Measurements from ENCODE around the gene SPATA13.

The SPATA13 gene

GRCh38 chr13:24162604-24163003 lies 2.1 kb downstream of the SPATA13 start:
- H3K27ac ChIP-seq (ENCODE audit: low read depth, low read length): no peak overlapping the region
- H3K4me1 ChIP-seq (ENCODE audit: control insufficient read depth in 5 of 5, insufficient read depth in 5 of 5, low read length in 5 of 5): peaks cover 4 to 27% (median 23%) of the 10 kb centered on the region in 5 donors
- no peaks in the 10 kb centered on the region for H3K9me3 ChIP-seq (ENCODE audit: control insufficient read depth in 5 of 5, low read length in 5 of 5)
- H3K9ac ChIP-seq (ENCODE audit: low read length in 5 of 5): no peak overlapping the region
- H3K27me3 ChIP-seq (ENCODE audit: control insufficient read depth in 5 of 5, insufficient read depth in 4 of 5, low read length in 5 of 5): peaks cover 0 to 10% (median 4%) of the 10 kb centered on the region in 5 donors
- peaks cover 0 to 5% (median 0%) of the 10 kb centered on the region in 5 donors for H3K36me3 ChIP-seq (ENCODE audit: control insufficient read depth in 5 of 5, insufficient read depth in 5 of 5, low read length in 5 of 5)
- H3K4me3 ChIP-seq (ENCODE audit: low read depth in 1 of 5, low read length in 5 of 5): no peak overlapping the region

GRCh38 chr13:24165746-24166145 lies 5.2 kb downstream of the SPATA13 start:
- Histone ChIP-seq H3K36me3 (ENCODE audit: control insufficient read depth in 5 of 5, insufficient read depth in 5 of 5, low read length in 5 of 5) (peaks cover 0 to 5% (median 0%) of the 10 kb centered on the region in 5 donors), H3K4me3 (ENCODE audit: low read depth in 1 of 5, low read length in 5 of 5) (no peak overlapping the region), H3K9ac (ENCODE audit: low read length in 5 of 5) (no peak overlapping the region), H3K4me1 (ENCODE audit: control insufficient read depth in 5 of 5, insufficient read depth in 5 of 5, low read length in 5 of 5) (peaks cover 2 to 21% (median 16%) of the 10 kb centered on the region in 5 donors), H3K27ac (ENCODE audit: low read depth, low read length) (no peak overlapping the region), H3K27me3 (ENCODE audit: control insufficient read depth in 5 of 5, insufficient read depth in 4 of 5, low read length in 5 of 5) (peaks cover 0 to 10% (median 4%) of the 10 kb centered on the region in 5 donors), H3K9me3 (ENCODE audit: control insufficient read depth in 5 of 5, low read length in 5 of 5) (no peaks in the 10 kb centered on the region)

GRCh38 chr13:24166561-24166960 lies 6.0 kb downstream of the SPATA13 start:
- Histone ChIP-seq H3K9me3 (ENCODE audit: control insufficient read depth in 5 of 5, low read length in 5 of 5) (no peaks in the 10 kb centered on the region), H3K27ac (ENCODE audit: low read depth, low read length) (no peak overlapping the region), H3K4me1 (ENCODE audit: control insufficient read depth in 5 of 5, insufficient read depth in 5 of 5, low read length in 5 of 5) (peaks cover 2 to 13% (median 8%) of the 10 kb centered on the region in 5 donors), H3K36me3 (ENCODE audit: control insufficient read depth in 5 of 5, insufficient read depth in 5 of 5, low read length in 5 of 5) (peaks cover 0 to 5% (median 0%) of the 10 kb centered on the region in 5 donors), H3K27me3 (ENCODE audit: control insufficient read depth in 5 of 5, insufficient read depth in 4 of 5, low read length in 5 of 5) (peaks cover 0 to 8% (median 2%) of the 10 kb centered on the region in 5 donors), H3K9ac (ENCODE audit: low read length in 5 of 5) (no peak overlapping the region), H3K4me3 (ENCODE audit: low read depth in 1 of 5, low read length in 5 of 5) (no peak overlapping the region)

GRCh38 chr13:24167666-24168391 lies 7.3 kb downstream of the SPATA13 start:
- Histone ChIP-seq H3K4me1 (ENCODE audit: control insufficient read depth in 5 of 5, insufficient read depth in 5 of 5, low read length in 5 of 5) (peaks cover 0 to 6% (median 2%) of the 10 kb centered on the region in 5 donors), H3K27ac (ENCODE audit: low read depth, low read length) (peak overlapping the region; percentile 3), H3K9me3 (ENCODE audit: control insufficient read depth in 5 of 5, low read length in 5 of 5) (no peaks in the 10 kb centered on the region), H3K4me3 (ENCODE audit: low read depth in 1 of 5, low read length in 5 of 5) (no peak overlapping the region), H3K36me3 (ENCODE audit: control insufficient read depth in 5 of 5, insufficient read depth in 5 of 5, low read length in 5 of 5) (peaks cover 0 to 5% (median 0%) of the 10 kb centered on the region in 5 donors), H3K9ac (ENCODE audit: low read length in 5 of 5) (no peak overlapping the region), H3K27me3 (ENCODE audit: control insufficient read depth in 5 of 5, insufficient read depth in 4 of 5, low read length in 5 of 5) (no peaks in the 10 kb centered on the region)

- H3K9me3 ChIP-seq (ENCODE audit: control insufficient read depth in 5 of 5, low read length in 5 of 5): no peaks in the 10 kb centered on the region
- peaks cover 0 to 6% (median 2%) of the 10 kb centered on the region in 5 donors for H3K4me1 ChIP-seq (ENCODE audit: control insufficient read depth in 5 of 5, insufficient read depth in 5 of 5, low read length in 5 of 5)
- no peaks in the 10 kb centered on the region for H3K27me3 ChIP-seq (ENCODE audit: control insufficient read depth in 5 of 5, insufficient read depth in 4 of 5, low read length in 5 of 5)
- H3K27ac ChIP-seq (ENCODE audit: low read depth, low read length): no peak overlapping the region
- H3K36me3 ChIP-seq (ENCODE audit: control insufficient read depth in 5 of 5, insufficient read depth in 5 of 5, low read length in 5 of 5): peaks cover 0 to 5% (median 0%) of the 10 kb centered on the region in 5 donors
- H3K9ac ChIP-seq (ENCODE audit: low read length in 5 of 5): no peak overlapping the region
- no peak overlapping the region for H3K4me3 ChIP-seq (ENCODE audit: low read depth in 1 of 5, low read length in 5 of 5)
Measured at GRCh38 chr13:24168392-24168750, 7.9 kb downstream of the SPATA13 start.

GRCh38 chr13:24168979-24169378 lies 8.5 kb downstream of the SPATA13 start:
- Histone ChIP-seq H3K27me3 (ENCODE audit: control insufficient read depth in 5 of 5, insufficient read depth in 4 of 5, low read length in 5 of 5) (no peaks in the 10 kb centered on the region), H3K9me3 (ENCODE audit: control insufficient read depth in 5 of 5, low read length in 5 of 5) (no peaks in the 10 kb centered on the region), H3K4me1 (ENCODE audit: control insufficient read depth in 5 of 5, insufficient read depth in 5 of 5, low read length in 5 of 5) (peaks cover 0 to 6% (median 0%) of the 10 kb centered on the region in 5 donors), H3K9ac (ENCODE audit: low read length in 5 of 5) (no peak overlapping the region), H3K27ac (ENCODE audit: low read depth, low read length) (no peak overlapping the region), H3K36me3 (ENCODE audit: control insufficient read depth in 5 of 5, insufficient read depth in 5 of 5, low read length in 5 of 5) (peaks cover 0 to 5% (median 0%) of the 10 kb centered on the region in 5 donors), H3K4me3 (ENCODE audit: low read depth in 1 of 5, low read length in 5 of 5) (no peak overlapping the region)

- H3K36me3 ChIP-seq (ENCODE audit: control insufficient read depth in 5 of 5, insufficient read depth in 5 of 5, low read length in 5 of 5): peaks cover 0 to 3% (median 0%) of the 10 kb centered on the region in 5 donors
- no peak overlapping the region for H3K9ac ChIP-seq (ENCODE audit: low read length in 5 of 5)
- no peak overlapping the region for H3K27ac ChIP-seq (ENCODE audit: low read depth, low read length)
- H3K27me3 ChIP-seq (ENCODE audit: control insufficient read depth in 5 of 5, insufficient read depth in 4 of 5, low read length in 5 of 5): no peaks in the 10 kb centered on the region
- peaks cover 0 to 6% (median 0%) of the 10 kb centered on the region in 5 donors for H3K4me1 ChIP-seq (ENCODE audit: control insufficient read depth in 5 of 5, insufficient read depth in 5 of 5, low read length in 5 of 5)
- H3K9me3 ChIP-seq (ENCODE audit: control insufficient read depth in 5 of 5, low read length in 5 of 5): no peaks in the 10 kb centered on the region
- H3K4me3 ChIP-seq (ENCODE audit: low read depth in 1 of 5, low read length in 5 of 5): no peak overlapping the region
Measured at GRCh38 chr13:24172071-24172470, 11.6 kb downstream of the SPATA13 start.

GRCh38 chr13:24173795-24174194 lies 13.3 kb downstream of the SPATA13 start:
- peaks cover 0 to 4% (median 0%) of the 10 kb centered on the region in 5 donors for H3K4me1 ChIP-seq (ENCODE audit: control insufficient read depth in 5 of 5, insufficient read depth in 5 of 5, low read length in 5 of 5)
- peaks cover 0 to 3% (median 0%) of the 10 kb centered on the region in 5 donors for H3K36me3 ChIP-seq (ENCODE audit: control insufficient read depth in 5 of 5, insufficient read depth in 5 of 5, low read length in 5 of 5)
- H3K9me3 ChIP-seq (ENCODE audit: control insufficient read depth in 5 of 5, low read length in 5 of 5): no peaks in the 10 kb centered on the region
- H3K4me3 ChIP-seq (ENCODE audit: low read depth in 1 of 5, low read length in 5 of 5): no peak overlapping the region
- no peak overlapping the region for H3K9ac ChIP-seq (ENCODE audit: low read length in 5 of 5)
- H3K27ac ChIP-seq (ENCODE audit: low read depth, low read length): no peak overlapping the region
- no peaks in the 10 kb centered on the region for H3K27me3 ChIP-seq (ENCODE audit: control insufficient read depth in 5 of 5, insufficient read depth in 4 of 5, low read length in 5 of 5)

- Histone ChIP-seq H3K9me3 (ENCODE audit: control insufficient read depth in 5 of 5, low read length in 5 of 5) (no peaks in the 10 kb centered on the region), H3K27ac (ENCODE audit: low read depth, low read length) (no peak overlapping the region), H3K36me3 (ENCODE audit: control insufficient read depth in 5 of 5, insufficient read depth in 5 of 5, low read length in 5 of 5) (peaks cover 0 to 3% (median 0%) of the 10 kb centered on the region in 5 donors), H3K4me1 (ENCODE audit: control insufficient read depth in 5 of 5, insufficient read depth in 5 of 5, low read length in 5 of 5) (no peaks in the 10 kb centered on the region), H3K4me3 (ENCODE audit: low read depth in 1 of 5, low read length in 5 of 5) (no peak overlapping the region), H3K27me3 (ENCODE audit: control insufficient read depth in 5 of 5, insufficient read depth in 4 of 5, low read length in 5 of 5) (no peaks in the 10 kb centered on the region), H3K9ac (ENCODE audit: low read length in 5 of 5) (no peak overlapping the region)
Measured at GRCh38 chr13:24175847-24176246, 15.3 kb downstream of the SPATA13 start.

- Histone ChIP-seq H3K9ac (ENCODE audit: low read length in 5 of 5) (no peak overlapping the region), H3K36me3 (ENCODE audit: control insufficient read depth in 5 of 5, insufficient read depth in 5 of 5, low read length in 5 of 5) (no peaks in the 10 kb centered on the region), H3K4me3 (ENCODE audit: low read depth in 1 of 5, low read length in 5 of 5) (no peak overlapping the region), H3K9me3 (ENCODE audit: control insufficient read depth in 5 of 5, low read length in 5 of 5) (no peaks in the 10 kb centered on the region), H3K27me3 (ENCODE audit: control insufficient read depth in 5 of 5, insufficient read depth in 4 of 5, low read length in 5 of 5) (no peaks in the 10 kb centered on the region), H3K4me1 (ENCODE audit: control insufficient read depth in 5 of 5, insufficient read depth in 5 of 5, low read length in 5 of 5) (no peaks in the 10 kb centered on the region), H3K27ac (ENCODE audit: low read depth, low read length) (no peak overlapping the region)
Measured at GRCh38 chr13:24176351-24177101, 16.0 kb downstream of the SPATA13 start.

Measured in subcutaneous abdominal adipose tissue (tissue), 5 donors.